Upper lobe of left lung (tissue), 6 donors: Measurements from ENCODE around the gene STK31. TPM values are rescaled to one million over a fixed set of nuclear protein-coding genes. Genes with fewer than 3 reads are reported as not detected.
A peak's percentile ranks its signal among the peaks of the same experiment; 100 is the strongest.

Experiments
- ATAC-seq, 2 donors: fragments of 200-7000 bp; cut with Tn5 transposase; one replicate each; pipeline ENCODE4 v1.9.1; 2022; ENCODE audit warnings: mild to moderate bottlenecking in 2 of 2, moderate library complexity in 2 of 2; ENCODE audit not compliant: low FRiP score in 2 of 2
- DNase-seq, 2 donors: peaks; one replicate each; pipeline ENCODE4 v3.0.0-alpha.2; 2019 to 2020
- H3K27ac ChIP-seq, 4 donors: fragments of 200-600 bp; sonication (generic); one replicate each; pipeline ENCODE4 v1.5.1; 2016 to 2019
- H3K27me3 ChIP-seq, 4 donors: fragments of 200-600 bp; sonication (generic); one replicate each; pipeline ENCODE4 v1.5.1; 2017 to 2019
- H3K36me3 ChIP-seq, 4 donors: fragments of 200-600 bp; sonication (generic); one replicate each; pipeline ENCODE4 v1.5.1; 2016 to 2019
- H3K4me1 ChIP-seq, 4 donors: fragments of 200-600 bp; sonication (generic); one replicate each; pipeline ENCODE4 v1.5.1; 2018 to 2019
- H3K4me3 ChIP-seq, 4 donors: fragments of 200-600 bp; sonication (generic); one replicate each; pipeline ENCODE4 v1.5.1; 2017 to 2019; ENCODE audit warnings: mild to moderate bottlenecking in 2 of 4, moderate library complexity in 1 of 4
- H3K9me3 ChIP-seq, 4 donors: fragments of 200-600 bp; sonication (generic); one replicate each; pipeline ENCODE4 v1.5.1; 2018 to 2019
- CTCF ChIP-seq, 6 experiments: fragments of 450-650 bp in 4 of 6; fragments of 200-600 bp in 2 of 6; sonication (generic) in 2 of 6; IDR thresholded peaks; one replicate each; pipeline ENCODE4 v1.5.1; 2016 to 2019; ENCODE audit warnings: antibody characterized with exemption in 6 of 6
- EP300 ChIP-seq, 4 donors: sonication (generic); formaldehyde crosslinking; IDR thresholded peaks; one replicate each; pipeline ENCODE4 v1.5.1; 2017; ENCODE audit warnings: antibody characterized with exemption in 4 of 4, control low read depth in 2 of 4
- POLR2A ChIP-seq, 4 donors: fragments of 450-650 bp; IDR thresholded peaks; one replicate each; pipeline ENCODE4 v1.5.1; 2016 to 2017; ENCODE audit warnings: antibody characterized with exemption in 4 of 4, mild to moderate bottlenecking in 2 of 4
- POLR2AphosphoS5 ChIP-seq, 2 donors: sonication (generic); formaldehyde crosslinking; IDR thresholded peaks; one replicate each; pipeline ENCODE4 v1.5.1; 2017; ENCODE audit warnings: antibody characterized with exemption in 2 of 2
- WGBS, 2 donors: methylation state at CpG; one replicate each; pipeline ENCODE4 v1.1.5; 2017 to 2018; 5-methylcytosine and 5-hydroxymethylcytosine counted together
- total RNA-seq, 6 donors: library from RNA; depleted of rRNA in 4 of 6; stranded (reverse); fragments of >200 nt in 4 of 6; gene quantifications; one replicate each; pipeline versions ENCODE4 v1.1.0 to v1.2.1, GENCODE V29; 2016 to 2021
- donor health status: DM: no; HTN: no; CAD: no; lungs with moderate emphysema.
- donor health status: DM: no; HTN: yes; CAD: no; lungs with severe emphysema.

The STK31 gene
- 1 to 10 TPM in 3 of 6 donors, under 1 TPM in 3; 0.44 to 4.2 (median 1.0) TPM for total RNA-seq

GRCh38 chr7:23710000-23710399, at the start of gene STK31:
STK31 (plus strand) TSS chr7:23710219; CDS start chr7:23710286, 67 bp downstream.
- 92 to 94% methylated on average over 27 to 33 of the region's 33 CpGs for WGBS, 2 donors
- TF ChIP-seq CTCF (IDR thresholded peaks at IDR 0.05) (no peak), POLR2A (IDR thresholded peaks at IDR 0.05) (no peak), POLR2AphosphoS5 (IDR thresholded peaks at IDR 0.05) (no peak), EP300 (IDR thresholded peaks at IDR 0.05) (no peak)
- ATAC-seq (peak in 1 of 2 donors; percentile 19), DNase-seq (peak in 1 of 2 donors; percentile 81)
- Histone ChIP-seq H3K27me3 (no peaks in the 10 kb centered on the region), H3K9me3 (peaks cover 0 to 10% (median 3%) of the 10 kb centered on the region in 4 donors), H3K36me3 (peaks cover 0 to 8% (median 5%) of the 10 kb centered on the region in 4 donors), H3K27ac (no peak within 1 kb of the TSS), H3K4me1 (no peaks in the 10 kb centered on the region), H3K4me3 (no peak within 1 kb of the TSS)

GRCh38 chr7:23661385-23661784, 48.6 kb upstream of the STK31 start:
- H3K4me3 ChIP-seq: no peak overlapping the region
- WGBS, 2 donors: 91% methylated on average over 3 of the region's 3 CpGs
- H3K4me1 ChIP-seq: no peaks in the 10 kb centered on the region
- H3K9me3 ChIP-seq: peaks cover 0 to 8% (median 3%) of the 10 kb centered on the region in 4 donors
- no peak for ATAC-seq
- no peak for TF ChIP-seq POLR2A (IDR thresholded peaks at IDR 0.05)
- no peak for TF ChIP-seq POLR2AphosphoS5 (IDR thresholded peaks at IDR 0.05)
- no peak for TF ChIP-seq CTCF (IDR thresholded peaks at IDR 0.05)
- TF ChIP-seq EP300 (IDR thresholded peaks at IDR 0.05): no peak
- no peak overlapping the region for H3K27ac ChIP-seq
- H3K27me3 ChIP-seq: no peaks in the 10 kb centered on the region
- DNase-seq: no peak
- H3K36me3 ChIP-seq: no peaks in the 10 kb centered on the region

GRCh38 chr7:23662124-23662983, 47.7 kb upstream of the STK31 start:
- Histone ChIP-seq H3K4me3 (no peak overlapping the region), H3K27me3 (no peaks in the 10 kb centered on the region), H3K4me1 (no peaks in the 10 kb centered on the region), H3K36me3 (no peaks in the 10 kb centered on the region), H3K27ac (no peak overlapping the region), H3K9me3 (peaks cover 0 to 8% (median 3%) of the 10 kb centered on the region in 4 donors)
- 73 to 76% methylated on average over 8 of the region's 8 CpGs for WGBS, 2 donors
- ATAC-seq: no peak
- TF ChIP-seq CTCF (IDR thresholded peaks at IDR 0.05) (no peak), EP300 (IDR thresholded peaks at IDR 0.05) (no peak), POLR2AphosphoS5 (IDR thresholded peaks at IDR 0.05) (no peak), POLR2A (IDR thresholded peaks at IDR 0.05) (no peak)
- no peak for DNase-seq

GRCh38 chr7:23662984-23663313, 47.1 kb upstream of the STK31 start:
- Histone ChIP-seq H3K4me3 (no peak overlapping the region), H3K36me3 (no peaks in the 10 kb centered on the region), H3K9me3 (peaks cover 0 to 8% (median 3%) of the 10 kb centered on the region in 4 donors), H3K27me3 (no peaks in the 10 kb centered on the region), H3K27ac (no peak overlapping the region), H3K4me1 (no peaks in the 10 kb centered on the region)
- DNase-seq: no peak
- ATAC-seq: no peak
- no peak for TF ChIP-seq EP300 (IDR thresholded peaks at IDR 0.05)
- no peak for TF ChIP-seq POLR2AphosphoS5 (IDR thresholded peaks at IDR 0.05)
- WGBS, 2 donors: 91 to 95% methylated on average over 2 of the region's 2 CpGs

GRCh38 chr7:23664122-23664521, 45.9 kb upstream of the STK31 start:
- Histone ChIP-seq H3K36me3 (no peaks in the 10 kb centered on the region), H3K27me3 (no peaks in the 10 kb centered on the region), H3K27ac (no peak overlapping the region), H3K4me1 (no peaks in the 10 kb centered on the region), H3K4me3 (no peak overlapping the region), H3K9me3 (peaks cover 0 to 3% (median under 1%) of the 10 kb centered on the region in 4 donors)
- ATAC-seq (no peak), DNase-seq (no peak)
- TF ChIP-seq CTCF (IDR thresholded peaks at IDR 0.05) (no peak), POLR2AphosphoS5 (IDR thresholded peaks at IDR 0.05) (no peak), POLR2A (IDR thresholded peaks at IDR 0.05) (no peak), EP300 (IDR thresholded peaks at IDR 0.05) (no peak)
